Amygdala (tissue), 56 donors: Measurements from ENCODE around the gene TINAGL1.
"Not testable (repeated sequence)": the region's sequence is repeated elsewhere in the genome, so short reads cannot be mapped to it uniquely, and the experiment has no call there.

Source experiments
- DNase-seq, 56 donors: peaks; one replicate each; lab custom pipeline; 2025; lab: John Stamatoyannopoulos, UW

Gene TINAGL1

DNA sequence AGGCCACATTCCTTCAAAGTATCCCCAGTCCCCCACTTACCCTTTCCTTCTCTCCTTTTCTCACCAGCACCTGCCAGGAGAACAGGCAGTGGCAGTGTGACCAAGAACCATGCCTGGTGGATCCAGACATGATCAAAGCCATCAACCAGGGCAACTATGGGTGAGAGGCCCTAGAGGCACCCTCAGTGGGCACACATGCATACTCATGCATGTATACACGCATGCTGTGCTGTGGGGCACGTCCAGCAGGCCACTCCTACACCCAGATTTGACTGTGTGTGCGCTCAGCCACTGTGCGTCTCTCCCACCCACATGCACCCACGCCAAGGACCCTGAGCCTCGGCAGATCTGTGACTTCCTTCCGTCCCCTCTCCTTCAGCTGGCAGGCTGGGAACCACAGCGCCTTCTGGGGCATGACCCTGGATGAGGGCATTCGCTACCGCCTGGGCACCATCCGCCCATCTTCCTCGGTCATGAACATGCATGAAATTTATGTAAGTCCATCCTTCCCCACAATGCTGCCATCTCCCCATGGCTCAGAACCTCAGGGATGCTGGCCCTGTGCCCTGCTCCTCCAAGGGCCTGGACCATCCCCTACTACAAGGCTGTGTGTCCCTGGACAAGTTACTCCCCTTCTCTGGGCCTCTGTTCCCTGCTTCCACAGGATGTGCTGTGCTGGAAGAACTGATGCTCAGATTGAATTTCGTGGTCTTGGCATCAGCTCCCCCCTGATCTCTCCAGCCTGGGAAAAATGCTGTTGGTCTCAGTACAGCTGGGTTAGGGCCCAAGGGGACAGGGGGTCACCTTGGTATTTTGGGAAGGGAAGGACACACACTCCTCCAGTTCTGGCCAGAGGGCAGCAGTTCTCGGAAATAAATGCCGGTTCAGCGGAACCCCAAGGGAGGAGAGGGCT, 7.0 kb downstream of the TINAGL1 start:
- DNase-seq: no peak

- DNase-seq: peak in 16 of 56 donors; percentile 3 to 41 (median 17)
Measured at GRCh38 chr1:31583995-31584868, 7.9 kb downstream of the TINAGL1 start.

- DNase-seq: no peak
Measured at GRCh38 chr1:31584869-31585735, 8.8 kb downstream of the TINAGL1 start.

- no peak for DNase-seq
Measured at GRCh38 chr1:31585736-31586365, 9.5 kb downstream of the TINAGL1 start.

GRCh38 chr1:31586376-31587327, 10.3 kb downstream of the TINAGL1 start:
- no peak for DNase-seq

DNA sequence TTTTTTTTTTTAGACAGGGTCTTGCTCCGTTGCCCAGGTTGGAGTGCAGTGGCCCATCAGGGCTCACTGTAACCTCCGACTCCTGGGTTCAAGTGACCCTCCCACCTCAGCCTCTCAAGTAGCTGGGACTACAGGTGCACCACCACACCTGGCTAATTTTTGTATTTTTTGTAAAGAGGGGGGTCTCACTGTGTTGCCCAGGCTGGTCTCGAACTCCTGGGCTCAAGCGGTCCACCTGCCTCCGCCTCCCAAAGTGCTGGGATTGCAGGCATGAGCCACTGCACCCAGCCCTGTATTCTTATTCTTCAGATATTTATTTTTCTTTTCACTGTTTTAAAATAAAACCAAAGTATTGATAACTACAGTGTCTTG, 11.0 kb downstream of the TINAGL1 start:
- not testable (repeated sequence) for DNase-seq

DNA sequence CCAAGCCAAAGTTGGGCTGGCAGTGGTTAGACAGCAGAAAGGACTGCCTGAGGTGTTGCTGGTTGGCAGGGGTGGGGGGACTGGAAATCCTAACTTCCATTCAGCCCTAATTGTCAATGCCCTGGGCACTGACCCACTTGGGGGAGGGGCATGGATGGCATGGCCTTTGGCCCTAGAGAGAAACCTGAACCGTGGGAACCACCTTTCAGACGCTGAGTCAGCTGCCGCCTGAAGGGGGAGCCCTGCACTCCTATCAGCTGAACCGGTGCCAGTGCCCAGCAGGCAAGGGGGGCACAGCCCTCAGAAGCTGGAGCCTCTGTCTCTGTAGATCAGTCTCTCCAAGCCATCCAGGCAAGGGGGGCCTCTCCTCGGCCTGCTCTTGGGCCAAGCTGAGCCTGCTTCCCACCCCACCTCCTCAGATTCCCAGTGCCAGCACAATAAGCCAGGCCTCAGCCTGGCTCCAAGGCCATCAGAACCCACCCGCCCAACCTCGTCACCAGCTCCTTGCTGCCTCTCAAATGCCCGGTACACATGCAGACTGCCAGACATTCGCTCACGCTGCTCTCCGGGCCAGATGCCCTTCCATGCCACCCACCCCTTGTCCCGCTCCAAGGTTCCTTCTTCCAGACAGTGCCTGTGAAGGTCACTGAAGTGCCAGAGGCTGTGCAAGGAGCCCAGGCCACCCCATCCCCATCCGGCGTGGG, 11.6 kb downstream of the TINAGL1 start:
- peak in 10 of 56 donors; percentile 3 to 47 (median 14) for DNase-seq

- no peak for DNase-seq
Measured at GRCh38 chr1:31588751-31589515, 12.6 kb downstream of the TINAGL1 start.

DNA sequence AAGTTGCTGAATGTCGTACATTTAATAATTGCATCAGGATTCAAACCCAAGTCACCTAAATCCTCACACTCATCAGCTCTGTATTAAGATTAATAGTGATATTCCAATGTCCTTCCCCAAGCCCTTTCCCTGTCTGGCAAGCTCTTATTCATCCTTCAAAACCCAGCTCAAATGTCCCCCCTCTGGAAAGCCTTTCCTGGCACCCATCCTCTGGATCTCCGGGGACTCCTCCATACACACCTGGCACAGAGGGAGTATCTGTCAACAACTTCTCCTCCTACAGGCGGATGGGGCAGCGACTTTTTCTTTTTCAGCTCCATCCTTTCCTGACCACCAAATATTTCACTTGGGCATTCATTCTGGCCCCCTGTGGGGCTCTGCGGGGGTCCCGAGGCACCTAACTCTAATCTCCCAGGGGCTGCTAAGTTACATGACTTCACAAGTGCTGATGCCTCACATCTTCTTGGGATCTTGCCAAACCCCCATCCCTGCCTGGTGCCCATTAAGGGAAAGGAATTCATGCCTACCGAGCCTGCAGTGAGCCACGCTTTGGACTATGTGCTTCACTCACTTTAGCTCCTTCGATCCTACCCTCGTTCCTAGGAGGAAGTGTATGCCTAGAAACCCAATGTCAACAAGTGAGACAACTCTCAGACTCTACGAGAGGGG, 15.2 kb downstream of the TINAGL1 start:
- no peak for DNase-seq

- DNase-seq: no peak
Measured at GRCh38 chr1:31592132-31592531, 15.8 kb downstream of the TINAGL1 start.

DNA sequence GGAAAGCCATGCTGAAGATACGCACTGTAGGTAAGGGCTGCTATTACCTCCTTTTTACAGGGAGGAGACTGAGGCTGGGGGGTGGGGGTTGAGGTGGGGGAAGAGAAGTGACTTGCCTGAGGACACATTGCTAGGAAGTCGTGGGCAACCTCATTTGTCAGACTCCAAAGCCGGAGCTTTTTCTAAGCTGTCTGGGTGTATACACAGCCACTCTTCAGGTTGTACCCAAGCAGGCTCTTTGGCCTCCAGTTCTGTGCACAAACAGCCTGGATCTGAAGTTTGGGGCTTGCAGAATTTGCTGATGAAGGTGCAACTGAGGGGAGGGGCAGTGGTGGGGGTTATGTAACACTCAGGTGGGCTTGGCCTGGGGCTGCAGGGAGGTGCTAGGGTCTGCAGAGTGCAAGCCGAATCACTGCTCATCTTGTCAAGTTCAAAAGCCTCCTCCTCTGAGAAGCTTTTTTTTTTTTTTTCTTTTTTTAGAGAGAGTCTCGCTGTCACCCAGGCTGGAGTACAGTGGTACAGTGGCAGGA, 16.9 kb downstream of the TINAGL1 start:
- no peak for DNase-seq

GRCh38 chr1:31593770-31594632, 17.7 kb downstream of the TINAGL1 start:
- DNase-seq: peak in 16 of 56 donors; percentile 7 to 68 (median 32)

GRCh38 chr1:31595836-31596736, 19.8 kb downstream of the TINAGL1 start:
- DNase-seq: no peak

GRCh38 chr1:31596737-31597097, 20.4 kb downstream of the TINAGL1 start:
- no peak for DNase-seq

- no peak for DNase-seq
Measured at GRCh38 chr1:31598980-31599379, 22.7 kb downstream of the TINAGL1 start.
